Activated naive CD4-positive, alpha-beta T cell treated with anti-CD3 and anti-CD28 coated beads, Interleukin-2, amount 50 U/mL, for 24 hours (primary cell): ENCODE data around the gene MYRF.

ENCODE experiments used
- H3K27ac Mint-ChIP-seq: one replicate; pipeline ENCODE4 v1.8.0; 2021; ENCODE audit warnings: mild to moderate bottlenecking, mixed read lengths
- H3K27me3 Mint-ChIP-seq: one replicate; pipeline ENCODE4 v1.8.0; 2021; ENCODE audit warnings: mixed read lengths
- H3K36me3 Mint-ChIP-seq: one replicate; pipeline ENCODE4 v1.8.0; 2021; ENCODE audit warnings: mixed read lengths
- H3K4me1 Mint-ChIP-seq: one replicate; pipeline ENCODE4 v1.8.0; 2021; ENCODE audit warnings: mixed read lengths
- H3K4me3 Mint-ChIP-seq: one replicate; pipeline ENCODE4 v1.8.0; 2021; ENCODE audit warnings: mild to moderate bottlenecking, mixed read lengths
- H3K9me3 Mint-ChIP-seq: one replicate; pipeline ENCODE4 v1.8.0; 2021; ENCODE audit warnings: mixed read lengths

Gene MYRF

DNA sequence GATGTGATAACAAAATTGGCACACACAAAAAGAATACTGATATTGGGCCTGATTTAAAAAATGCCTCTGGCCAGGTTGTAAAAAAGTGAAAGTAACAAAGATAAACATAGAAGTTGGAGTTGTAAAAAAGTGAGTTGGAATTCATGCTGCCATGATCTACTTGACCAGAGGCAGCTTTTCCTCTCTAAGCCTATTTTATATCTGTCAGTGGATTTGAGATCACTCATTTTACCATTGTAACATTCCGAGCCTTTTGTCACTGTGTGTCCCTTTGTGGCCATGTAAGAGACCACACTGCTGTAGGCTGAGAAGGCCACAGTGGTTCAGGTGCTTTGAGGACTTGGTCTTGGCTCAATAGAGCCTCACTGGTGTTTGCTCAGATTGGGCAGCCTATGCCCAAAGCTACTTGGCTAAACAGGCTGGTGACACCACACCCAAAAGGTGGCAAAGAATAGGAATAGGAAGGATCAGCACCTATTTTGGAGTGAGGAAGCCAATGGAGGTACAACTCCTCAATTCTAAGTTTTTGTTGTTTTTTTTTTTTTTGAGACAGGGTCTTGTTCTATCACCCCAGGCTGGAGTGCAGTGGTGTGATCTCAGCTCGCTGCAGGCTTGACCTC, 47.3 kb downstream of the MYRF start:
- Mint-ChIP-seq H3K4me1 (peaks cover 6% of the 10 kb centered on the region), H3K4me3 (no peak overlapping the region), H3K27ac (no peak overlapping the region), H3K27me3 (no peaks in the 10 kb centered on the region), H3K9me3 (no peaks in the 10 kb centered on the region), H3K36me3 (peaks cover 4% of the 10 kb centered on the region)

DNA sequence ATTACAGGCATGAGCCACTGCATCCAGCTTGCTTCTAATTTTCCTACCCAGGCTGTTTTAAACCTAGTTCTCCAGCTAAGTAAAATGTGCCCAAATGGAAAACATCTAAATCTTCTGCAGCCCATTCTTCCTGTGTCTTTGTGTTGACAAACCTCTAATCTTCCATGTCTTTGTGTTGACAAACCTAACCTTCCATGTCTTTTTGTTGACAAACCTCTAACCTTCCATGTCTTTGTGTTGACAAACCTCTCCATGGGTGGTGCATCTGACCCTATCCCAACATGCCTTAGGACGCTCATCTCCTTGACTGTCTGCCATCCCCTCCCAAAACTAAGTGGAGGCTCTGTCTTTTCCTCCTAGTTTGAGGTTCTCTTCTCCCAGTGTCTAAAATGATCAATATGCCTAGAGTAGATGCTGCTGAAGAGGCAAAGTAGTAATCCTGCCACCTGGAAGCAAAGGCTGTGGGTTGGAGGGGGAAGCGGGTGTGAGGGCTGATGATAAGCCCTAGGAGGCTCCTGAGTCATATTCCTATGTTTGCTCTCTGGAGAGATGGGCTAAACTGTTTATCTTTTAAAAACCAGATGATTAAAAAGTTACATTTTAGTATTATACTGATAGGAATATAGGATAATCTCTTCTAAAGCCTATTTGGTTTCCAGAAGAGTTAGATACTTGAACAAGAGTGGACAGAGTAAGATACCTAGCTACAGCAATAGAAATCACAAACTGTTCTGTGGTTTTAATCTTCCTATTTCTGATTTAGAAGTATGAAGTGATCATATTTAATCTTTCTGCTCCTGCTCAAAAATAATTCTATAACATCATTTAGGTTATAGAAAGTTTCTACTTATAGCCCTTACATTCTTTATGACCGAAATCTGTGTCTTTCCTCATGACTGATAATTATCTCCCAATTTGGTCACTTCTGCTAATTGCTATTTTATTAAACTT, 48.2 kb downstream of the MYRF start:
- Mint-ChIP-seq H3K9me3 (no peaks in the 10 kb centered on the region), H3K27ac (no peak overlapping the region), H3K4me3 (no peak overlapping the region), H3K36me3 (peaks cover 5% of the 10 kb centered on the region), H3K4me1 (peaks cover 6% of the 10 kb centered on the region), H3K27me3 (no peaks in the 10 kb centered on the region)

DNA sequence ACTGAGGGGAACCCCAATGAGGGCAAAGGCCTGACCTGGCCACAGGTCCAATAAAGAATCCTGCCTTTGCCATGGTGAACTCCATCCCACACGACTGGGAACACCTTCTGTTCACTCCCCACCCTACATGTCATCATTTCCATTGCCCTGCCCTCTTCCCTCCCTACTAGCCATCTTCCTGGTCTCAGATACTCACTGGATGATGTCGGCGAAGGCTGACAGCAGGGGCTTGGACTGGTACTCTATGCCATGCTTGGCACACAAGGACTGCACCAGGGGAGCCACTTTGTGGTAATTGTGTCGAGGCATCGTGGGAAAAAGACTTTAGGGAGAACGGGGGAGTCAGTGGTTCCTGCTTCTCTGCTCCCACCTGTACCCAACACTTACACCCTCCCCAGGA, 50.2 kb downstream of the MYRF start:
- H3K27me3 Mint-ChIP-seq, result no peaks in the 10 kb centered on the region
- no peaks in the 10 kb centered on the region for H3K4me1 Mint-ChIP-seq
- H3K9me3 Mint-ChIP-seq, result no peaks in the 10 kb centered on the region
- H3K4me3 Mint-ChIP-seq, result no peak overlapping the region
- H3K27ac Mint-ChIP-seq, result no peak overlapping the region
- H3K36me3 Mint-ChIP-seq, result peaks cover 5% of the 10 kb centered on the region

DNA sequence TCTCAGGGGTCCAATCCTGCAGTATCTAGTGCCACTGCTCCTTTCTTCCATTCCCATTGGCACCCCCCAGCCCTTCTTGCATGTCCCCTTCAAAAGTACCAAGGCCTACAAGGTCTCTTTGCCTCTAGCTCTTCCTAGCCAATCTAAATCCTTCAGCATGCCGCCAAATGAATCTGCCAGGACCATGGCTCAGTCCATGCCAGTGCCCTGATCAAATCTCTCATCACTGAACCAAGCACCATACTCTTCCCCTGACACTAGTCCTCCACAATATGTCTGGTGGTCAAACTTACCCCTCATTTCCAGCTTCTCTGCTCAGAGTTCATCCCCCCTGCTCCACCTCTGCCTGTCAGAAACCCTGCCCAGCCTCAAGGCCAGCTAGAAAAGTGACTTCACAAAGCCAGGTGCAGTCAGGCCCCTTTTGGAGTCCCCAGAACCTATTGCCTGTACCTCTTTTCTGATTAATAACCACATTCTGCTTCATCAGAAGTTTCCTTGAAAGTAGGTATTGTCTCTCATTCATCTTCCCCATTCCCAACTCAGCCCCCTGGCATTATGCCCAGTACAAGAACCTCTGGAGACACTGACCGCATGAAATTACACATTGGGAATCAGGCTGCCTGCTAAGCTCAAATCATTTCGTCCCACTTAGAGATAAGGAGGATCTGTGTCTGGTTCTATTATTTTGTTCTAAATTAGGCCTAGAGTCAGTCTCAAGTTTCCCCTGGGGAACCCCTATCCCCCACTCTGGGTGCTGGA, 51.6 kb downstream of the MYRF start:
- no peaks in the 10 kb centered on the region for H3K27me3 Mint-ChIP-seq
- H3K36me3 Mint-ChIP-seq, result peaks cover 5% of the 10 kb centered on the region
- H3K4me1 Mint-ChIP-seq, result no peaks in the 10 kb centered on the region
- H3K4me3 Mint-ChIP-seq, result no peak overlapping the region
- H3K9me3 Mint-ChIP-seq, result no peaks in the 10 kb centered on the region
- no peak overlapping the region for H3K27ac Mint-ChIP-seq

DNA sequence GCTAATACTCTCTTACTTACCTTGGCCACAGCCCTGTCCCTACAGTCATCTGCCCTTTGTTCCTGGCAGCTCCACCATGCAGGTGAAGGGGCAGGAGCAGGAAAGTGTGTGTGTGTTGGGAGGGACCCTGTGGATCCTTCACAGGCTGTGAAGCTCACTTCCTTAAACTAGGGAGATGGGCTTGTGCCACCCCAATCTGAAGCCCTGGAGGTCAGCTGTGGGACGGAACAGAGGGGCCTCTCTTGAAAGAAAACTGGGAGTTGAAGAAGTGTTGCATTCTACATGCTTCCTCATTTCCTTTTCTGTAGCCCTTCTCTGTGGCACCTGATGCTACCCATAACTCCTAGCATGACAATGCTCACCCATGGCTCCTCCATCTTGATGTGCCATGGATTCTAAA, 52.7 kb downstream of the MYRF start:
- no peak overlapping the region for H3K27ac Mint-ChIP-seq
- H3K27me3 Mint-ChIP-seq, result no peaks in the 10 kb centered on the region
- peaks cover 4% of the 10 kb centered on the region for H3K36me3 Mint-ChIP-seq

DNA sequence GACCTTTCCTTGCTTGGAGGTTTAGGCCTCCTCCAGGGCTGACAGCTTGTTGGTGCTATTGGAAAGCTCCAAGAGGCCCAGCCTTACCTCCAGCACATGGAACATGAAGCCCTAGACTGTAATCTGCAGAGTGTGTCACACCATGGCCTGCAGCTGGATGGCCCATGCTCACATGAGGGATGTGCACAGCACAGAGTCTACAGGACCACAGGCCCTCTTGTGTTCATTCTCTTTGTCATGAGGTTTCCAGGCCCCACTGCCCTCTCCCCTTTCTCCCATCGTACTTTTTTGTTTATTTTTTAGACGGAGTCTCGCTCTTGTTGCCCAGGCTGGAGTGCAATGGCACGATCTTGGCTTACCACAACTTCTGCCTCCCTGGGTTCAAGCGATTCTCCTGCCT, 54.3 kb downstream of the MYRF start:
- Mint-ChIP-seq H3K4me1 (no peaks in the 10 kb centered on the region), H3K36me3 (peaks cover 4% of the 10 kb centered on the region), H3K4me3 (no peak overlapping the region), H3K27ac (no peak overlapping the region), H3K27me3 (no peaks in the 10 kb centered on the region), H3K9me3 (no peaks in the 10 kb centered on the region)

More for the DNA sequence above, 52.7 kb downstream of the MYRF start:
- Mint-ChIP-seq H3K9me3 (no peaks in the 10 kb centered on the region), H3K4me3 (no peak overlapping the region), H3K4me1 (no peaks in the 10 kb centered on the region)

DNA sequence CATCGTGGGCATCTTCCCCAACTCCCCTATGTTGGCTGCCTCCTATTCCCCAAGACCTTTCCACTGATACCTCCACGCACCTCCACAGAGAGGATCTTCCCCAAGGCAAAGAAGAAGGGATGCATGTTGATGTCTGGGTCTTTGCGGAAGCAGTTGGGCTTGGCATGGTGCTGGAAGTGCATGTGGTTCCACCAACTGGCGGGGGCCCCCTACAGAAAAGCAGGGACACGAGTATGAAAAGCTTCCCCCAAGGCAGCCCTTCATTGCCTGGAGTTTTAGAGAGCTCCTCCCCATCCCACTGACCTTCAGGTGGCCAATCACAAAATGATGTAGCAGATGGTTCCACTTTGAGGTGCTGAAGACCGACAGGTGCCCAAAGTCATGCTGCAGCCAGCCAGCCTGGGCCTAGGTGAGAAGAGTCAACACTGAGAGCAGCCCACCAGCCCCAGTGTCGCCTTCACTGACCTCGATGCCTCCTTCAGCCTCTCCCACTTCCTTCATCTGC, 58.3 kb downstream of the MYRF start:
- Mint-ChIP-seq H3K4me1 (peaks cover 10% of the 10 kb centered on the region), H3K27me3 (peaks cover 12% of the 10 kb centered on the region), H3K9me3 (no peaks in the 10 kb centered on the region), H3K4me3 (no peak overlapping the region), H3K36me3 (no peaks in the 10 kb centered on the region), H3K27ac (no peak overlapping the region)

DNA sequence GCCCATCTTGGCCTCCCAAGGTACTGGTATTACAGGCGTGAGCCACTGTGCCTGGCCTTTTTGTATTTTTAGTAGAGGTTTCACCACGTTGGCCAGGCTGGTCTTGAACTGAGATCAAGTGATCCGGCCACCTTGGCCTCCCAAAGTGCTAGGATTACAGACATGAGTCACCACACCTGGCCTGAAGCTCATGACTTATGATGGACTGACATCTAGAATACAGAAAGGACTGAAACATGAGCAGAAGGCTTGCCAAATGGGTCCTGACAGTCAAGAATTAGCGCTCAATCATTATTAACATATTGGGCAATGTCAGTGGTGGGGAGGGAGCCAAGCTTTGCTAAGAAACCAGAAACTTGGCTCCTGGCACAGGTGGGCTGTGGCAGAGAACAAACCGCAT, 59.4 kb downstream of the MYRF start:
- Mint-ChIP-seq H3K36me3 (no peaks in the 10 kb centered on the region), H3K27ac (no peak overlapping the region), H3K9me3 (no peaks in the 10 kb centered on the region), H3K4me1 (peaks cover 16% of the 10 kb centered on the region), H3K4me3 (no peak overlapping the region), H3K27me3 (peaks cover 15% of the 10 kb centered on the region)

DNA sequence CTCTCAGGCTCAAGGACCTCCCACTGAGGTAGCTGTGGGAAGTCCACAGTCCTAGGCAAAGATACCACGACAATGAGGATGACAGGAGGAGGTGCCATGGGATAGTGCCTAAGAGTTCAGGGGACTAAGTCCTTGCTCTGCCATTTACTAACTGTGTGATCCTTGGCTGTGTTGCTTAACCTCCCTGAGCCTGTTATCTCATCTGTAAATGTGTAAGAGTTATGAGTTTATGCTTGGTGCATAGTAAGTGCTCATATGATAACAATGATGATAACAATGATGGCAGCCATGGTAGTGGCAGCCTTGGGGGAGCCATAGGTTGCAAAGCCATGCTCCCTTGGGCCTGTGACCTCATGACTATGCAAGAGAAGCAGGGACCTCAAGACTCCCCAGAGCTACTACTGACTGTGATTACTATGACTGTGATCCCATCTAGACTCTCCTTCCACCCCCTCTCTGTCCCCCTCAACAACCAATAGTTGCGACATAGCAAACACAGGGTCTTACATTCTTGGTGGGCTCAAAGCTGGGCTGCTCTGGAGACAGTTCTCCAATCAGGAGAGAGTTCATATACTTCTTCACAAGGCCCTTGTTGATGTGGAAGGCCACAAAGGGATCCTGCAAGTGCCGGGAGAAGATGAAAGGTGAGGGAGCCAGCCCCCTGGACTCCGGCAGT, 60.4 kb downstream of the MYRF start:
- Mint-ChIP-seq H3K27ac (no peak overlapping the region), H3K27me3 (peaks cover 18% of the 10 kb centered on the region), H3K4me1 (peaks cover 16% of the 10 kb centered on the region), H3K4me3 (no peak overlapping the region), H3K36me3 (no peaks in the 10 kb centered on the region), H3K9me3 (no peaks in the 10 kb centered on the region)

DNA sequence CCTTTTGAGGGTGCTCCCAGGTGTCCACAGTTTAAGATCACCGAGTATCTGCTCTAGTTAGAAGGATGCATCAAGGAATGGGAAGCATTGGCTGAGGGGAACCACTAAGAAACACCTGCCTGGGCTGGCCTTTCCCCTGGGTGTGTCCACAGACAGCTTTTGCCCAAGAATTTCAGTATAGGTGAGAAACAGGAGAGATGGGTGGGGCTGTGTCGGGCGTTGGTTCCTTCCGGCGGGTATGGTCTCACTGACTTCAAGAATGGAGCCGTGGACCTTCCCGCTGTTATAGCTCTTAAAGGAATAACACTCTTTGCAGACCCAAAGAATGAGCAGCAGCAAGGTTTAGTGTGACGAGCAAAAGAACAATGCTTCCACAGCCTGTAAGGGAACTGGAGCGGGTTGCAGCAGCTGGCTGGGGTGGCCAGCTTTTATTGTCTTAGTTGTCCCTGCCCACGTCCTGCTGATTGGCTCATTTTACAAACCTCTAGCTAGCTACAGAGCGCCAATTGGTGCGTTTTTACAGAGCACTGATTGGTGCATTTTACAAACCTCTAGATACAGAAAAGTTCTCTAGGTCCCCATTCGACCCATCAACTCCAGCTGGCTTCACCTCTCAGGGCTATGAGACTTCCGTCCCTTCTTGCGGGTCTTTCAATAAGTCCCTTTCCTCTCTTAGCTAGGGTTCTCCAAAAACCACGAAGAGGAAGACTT, 62.0 kb downstream of the MYRF start:
- Mint-ChIP-seq H3K4me3 (peak overlapping the region; percentile 91), H3K4me1 (peaks cover 16% of the 10 kb centered on the region), H3K27me3 (peaks cover 21% of the 10 kb centered on the region), H3K36me3 (no peaks in the 10 kb centered on the region), H3K27ac (no peak overlapping the region), H3K9me3 (no peaks in the 10 kb centered on the region)

DNA sequence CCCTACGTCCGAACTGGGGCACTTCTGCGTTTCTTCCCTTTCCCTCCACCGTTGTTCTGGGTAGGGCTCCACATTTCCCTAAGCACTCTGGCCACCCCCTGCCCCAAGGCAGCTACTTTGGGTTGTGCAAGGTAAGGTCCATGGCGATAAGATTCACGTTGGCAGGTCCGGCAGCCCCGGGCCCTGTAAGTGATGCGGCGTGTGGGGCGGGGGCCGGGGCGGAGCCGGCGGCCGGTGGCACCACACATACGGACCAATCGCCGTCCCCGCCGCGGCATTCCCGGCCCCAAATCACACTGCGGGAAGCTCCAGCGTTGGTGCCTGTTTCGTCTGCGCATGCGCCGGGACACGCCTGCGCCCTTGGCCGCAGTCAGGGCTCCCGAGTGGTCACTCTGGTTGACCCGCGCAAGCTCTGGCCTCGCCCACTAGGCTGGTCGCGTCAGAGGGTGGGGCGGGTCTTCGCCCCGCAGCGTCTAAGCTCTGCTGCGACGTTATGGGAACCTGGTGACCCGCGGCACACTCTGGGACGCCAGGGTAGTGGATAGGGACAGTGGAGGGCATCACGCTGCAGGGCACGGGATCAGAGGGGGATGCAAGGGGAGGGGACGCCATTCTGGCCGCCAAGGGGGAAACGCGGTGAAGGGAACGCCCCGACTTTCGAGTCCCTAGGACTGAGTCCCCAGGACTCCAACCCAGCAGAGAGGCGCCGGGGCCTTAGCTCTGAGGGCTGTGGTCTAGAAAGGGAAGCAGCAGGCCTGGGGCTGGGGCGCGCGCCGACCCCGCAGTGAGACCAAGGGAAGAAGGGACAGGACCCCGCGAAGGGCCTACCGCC, 62.7 kb downstream of the MYRF start:
- no peaks in the 10 kb centered on the region for H3K36me3 Mint-ChIP-seq
- H3K4me1 Mint-ChIP-seq, result peaks cover 16% of the 10 kb centered on the region
- H3K27ac Mint-ChIP-seq, result no peak overlapping the region
- H3K4me3 Mint-ChIP-seq, result peak overlapping the region; percentile 91
- no peaks in the 10 kb centered on the region for H3K9me3 Mint-ChIP-seq
- peaks cover 21% of the 10 kb centered on the region for H3K27me3 Mint-ChIP-seq

DNA sequence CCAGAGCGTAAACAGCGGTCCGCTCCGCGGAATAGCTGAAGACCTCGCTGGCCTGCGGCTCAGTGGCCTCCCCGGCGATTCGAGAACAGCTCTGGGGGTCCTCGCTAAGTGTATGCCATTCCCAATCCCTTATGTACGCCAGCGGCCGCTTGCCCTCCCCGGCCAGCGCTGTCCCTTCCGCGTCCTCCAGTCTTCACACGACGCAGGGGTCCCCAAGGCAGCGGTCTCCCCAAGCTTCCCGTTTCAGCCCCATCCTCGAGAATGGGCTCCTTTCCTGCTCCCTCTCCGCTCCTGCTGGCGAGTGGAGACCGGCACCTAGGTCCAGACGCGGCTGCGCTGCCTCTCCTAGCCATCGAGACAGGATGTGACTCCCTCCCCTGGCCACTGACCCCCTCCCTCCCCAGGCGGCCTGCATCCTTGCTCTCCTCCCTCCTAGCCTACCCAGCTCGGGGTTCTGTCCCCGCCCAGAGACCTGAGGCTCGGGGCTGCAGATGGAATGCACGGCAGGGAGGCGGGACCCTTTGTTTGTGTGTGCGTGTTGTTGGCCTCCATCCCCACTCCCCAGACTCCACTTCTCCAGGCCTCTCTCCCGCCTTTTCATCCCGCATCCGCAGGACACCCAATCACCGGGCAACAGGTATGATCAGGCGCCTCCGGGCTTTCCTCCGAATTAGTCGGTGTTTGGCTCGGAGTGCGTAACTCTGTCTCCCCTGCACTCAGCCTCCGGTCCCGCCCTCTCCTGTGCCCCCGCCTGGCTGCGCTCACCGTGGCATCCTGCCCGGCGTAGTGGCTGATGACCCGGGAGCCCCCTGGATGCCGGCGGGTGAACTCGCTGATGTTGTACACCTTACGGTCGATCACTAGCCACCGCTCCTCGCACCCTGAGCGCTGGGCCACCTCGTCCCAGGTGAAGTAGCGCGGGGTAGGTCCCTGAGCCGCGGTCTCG, 63.6 kb downstream of the MYRF start:
- Mint-ChIP-seq H3K4me3 (peak overlapping the region; percentile 91), H3K36me3 (no peaks in the 10 kb centered on the region), H3K27me3 (peaks cover 21% of the 10 kb centered on the region), H3K27ac (peak overlapping the region; percentile 59), H3K4me1 (peaks cover 16% of the 10 kb centered on the region), H3K9me3 (no peaks in the 10 kb centered on the region)

DNA sequence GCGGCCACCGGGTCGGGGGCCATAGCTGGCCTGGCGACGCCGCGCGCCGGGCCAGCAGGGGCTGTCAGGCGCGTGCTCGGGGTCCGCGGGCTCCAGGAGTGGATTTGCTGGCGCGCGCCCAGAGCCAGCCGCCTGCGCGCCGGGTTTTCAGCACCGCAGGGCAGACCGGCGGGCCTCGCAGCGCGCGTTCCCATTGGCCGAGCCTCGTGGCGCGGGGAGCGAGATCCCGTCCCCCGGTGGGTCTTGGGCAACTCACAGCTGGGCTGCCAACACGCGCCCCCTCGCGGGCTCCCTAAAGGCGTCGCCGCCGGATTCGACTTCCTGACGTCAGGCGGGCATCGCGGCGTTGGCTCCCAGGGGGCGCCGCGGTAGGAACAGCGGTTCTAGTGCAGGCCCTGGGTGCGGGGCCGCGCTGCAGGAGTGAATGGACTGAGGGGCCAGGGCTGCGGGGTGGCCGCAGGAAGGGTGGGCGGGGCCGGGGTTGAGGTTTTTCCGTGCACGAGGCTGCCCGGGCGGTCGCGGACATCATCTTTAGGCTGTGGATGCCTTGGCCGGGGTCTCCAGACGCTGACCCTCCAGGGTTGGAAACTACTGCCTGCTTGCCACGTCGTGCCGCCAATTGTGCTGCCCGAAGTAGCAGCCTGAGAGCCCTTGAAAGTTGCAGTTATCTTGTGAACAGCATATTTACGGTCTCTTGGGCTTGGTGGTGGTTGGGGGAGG, 64.5 kb downstream of the MYRF start, which contains the start of gene FADS1:
TSS of gene FADS1 (minus strand) at position 268 of the 720 bp plus-strand sequence. CDS start at position 194, 74 bp downstream.
- Mint-ChIP-seq H3K4me1 (peaks cover 16% of the 10 kb centered on the region), H3K36me3 (no peaks in the 10 kb centered on the region), H3K27me3 (peaks cover 21% of the 10 kb centered on the region), H3K9me3 (no peaks in the 10 kb centered on the region), H3K4me3 (peak within 1 kb of the TSS; percentile 91), H3K27ac (peak within 1 kb of the TSS; percentile 59)
